HCT116 (cell line): ENCODE results near the gene HSF2BP.

Source experiments
- CEBPB ChIP-seq: IDR thresholded peaks from 2 replicates; pipeline ENCODE4 v1.6.1; 2012; ENCODE audit warnings: low read depth
- EGR1 ChIP-seq: IDR thresholded peaks from 2 replicates; pipeline ENCODE4 v1.6.1; 2012; ENCODE audit warnings: low read depth
- EZH2 ChIP-seq: fragments of 200-600 bp; sonication (generic); IDR thresholded peaks from 2 replicates; pipeline ENCODE4 v1.6.1; 2017; ENCODE audit warnings: antibody characterized with exemption, mixed run types
- MAX ChIP-seq: IDR thresholded peaks from 2 replicates; pipeline ENCODE4 v1.6.1; 2012
- POLR2A ChIP-seq: IDR thresholded peaks from 2 replicates; pipeline ENCODE4 v1.7.0; 2011; ENCODE audit warnings: borderline replicate concordance; ENCODE audit not compliant: insufficient read depth, insufficient read length; ENCODE audit errors: extremely low read depth
- POLR2AphosphoS5 ChIP-seq: IDR thresholded peaks from 2 replicates; pipeline ENCODE4 v1.6.1; 2011; ENCODE audit warnings: mild to moderate bottlenecking, low read depth, low read length, moderate library complexity
- RAD21 ChIP-seq: IDR thresholded peaks from 2 replicates; pipeline ENCODE4 v1.6.1; 2012; ENCODE audit warnings: low read depth, mild to moderate bottlenecking
- SIN3A ChIP-seq: IDR thresholded peaks from 2 replicates; pipeline ENCODE4 v1.6.1; 2012; ENCODE audit warnings: low read depth
- SP1 ChIP-seq: IDR thresholded peaks from 2 replicates; pipeline ENCODE4 v1.6.1; 2012; ENCODE audit warnings: low read depth
- YY1 ChIP-seq: IDR thresholded peaks from 2 replicates; pipeline ENCODE4 v1.6.1; 2011; ENCODE audit warnings: low read length, low read depth, moderate library complexity, mild to moderate bottlenecking; ENCODE audit not compliant: insufficient replicate concordance; ENCODE audit errors: extremely low read depth
- ZBTB33 ChIP-seq: IDR thresholded peaks from 2 replicates; pipeline ENCODE4 v1.6.1; 2011; ENCODE audit warnings: mild to moderate bottlenecking, low read length, moderate library complexity; ENCODE audit not compliant: insufficient replicate concordance; ENCODE audit errors: extremely low read depth
- TF ChIP-seq, protein P1 (sequence below), 3 experiments: fragments of 200-600 bp in 1 of 3; sonication (generic) in 1 of 3; IDR thresholded peaks in 2 of 3; conservative IDR thresholded peaks in 1 of 3; 2 replicates each; pipeline ENCODE4 v1.5.1; 2012 to 2017; ENCODE audit warnings: low read depth in 2 of 3, low read length in 2 of 3, antibody characterized with exemption in 1 of 3, borderline replicate concordance in 1 of 3, control low read depth in 1 of 3, mild to moderate bottlenecking in 1 of 3, mixed read lengths in 1 of 3, mixed run types in 1 of 3, moderate library complexity in 1 of 3; ENCODE audit not compliant: insufficient read depth in 1 of 3
- TF ChIP-seq, protein P2 (sequence below): IDR thresholded peaks from 2 replicates; pipeline ENCODE4 v1.6.1; 2012

DNA sequence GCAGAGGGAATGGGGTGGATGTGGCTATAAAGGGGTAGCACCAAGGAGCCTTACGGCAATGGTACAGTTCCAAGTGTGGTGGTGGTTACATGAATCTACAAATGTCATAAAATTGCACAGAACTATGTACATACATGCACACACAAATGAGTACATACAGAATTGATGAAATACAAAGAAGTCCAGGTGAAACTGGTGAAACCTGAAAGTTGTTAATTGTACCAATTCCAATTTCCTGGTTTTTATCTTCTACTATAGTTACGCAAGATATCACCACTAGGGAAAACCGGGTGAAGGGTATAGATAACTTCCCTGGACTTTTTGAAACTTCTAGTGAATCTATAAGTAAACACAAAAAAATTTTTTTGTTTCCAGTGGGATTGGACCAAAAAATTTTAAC is 18.9 kb downstream of the HSF2BP start:
- TF ChIP-seq, protein P1, sequence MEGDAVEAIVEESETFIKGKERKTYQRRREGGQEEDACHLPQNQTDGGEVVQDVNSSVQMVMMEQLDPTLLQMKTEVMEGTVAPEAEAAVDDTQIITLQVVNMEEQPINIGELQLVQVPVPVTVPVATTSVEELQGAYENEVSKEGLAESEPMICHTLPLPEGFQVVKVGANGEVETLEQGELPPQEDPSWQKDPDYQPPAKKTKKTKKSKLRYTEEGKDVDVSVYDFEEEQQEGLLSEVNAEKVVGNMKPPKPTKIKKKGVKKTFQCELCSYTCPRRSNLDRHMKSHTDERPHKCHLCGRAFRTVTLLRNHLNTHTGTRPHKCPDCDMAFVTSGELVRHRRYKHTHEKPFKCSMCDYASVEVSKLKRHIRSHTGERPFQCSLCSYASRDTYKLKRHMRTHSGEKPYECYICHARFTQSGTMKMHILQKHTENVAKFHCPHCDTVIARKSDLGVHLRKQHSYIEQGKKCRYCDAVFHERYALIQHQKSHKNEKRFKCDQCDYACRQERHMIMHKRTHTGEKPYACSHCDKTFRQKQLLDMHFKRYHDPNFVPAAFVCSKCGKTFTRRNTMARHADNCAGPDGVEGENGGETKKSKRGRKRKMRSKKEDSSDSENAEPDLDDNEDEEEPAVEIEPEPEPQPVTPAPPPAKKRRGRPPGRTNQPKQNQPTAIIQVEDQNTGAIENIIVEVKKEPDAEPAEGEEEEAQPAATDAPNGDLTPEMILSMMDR (IDR thresholded peaks at IDR 0.05 in 2 of 3, conservative IDR thresholded peaks at IDR 0.05 in 1 of 3; ENCODE audit: borderline replicate concordance in 1 of 3, insufficient read depth in 1 of 3, low read depth in 2 of 3, low read length in 2 of 3): 0 out of 6 replicates have a peak, but pooled peaks of 1 of the 3 experiments have one; percentile 14
- TF ChIP-seq, protein P2, sequence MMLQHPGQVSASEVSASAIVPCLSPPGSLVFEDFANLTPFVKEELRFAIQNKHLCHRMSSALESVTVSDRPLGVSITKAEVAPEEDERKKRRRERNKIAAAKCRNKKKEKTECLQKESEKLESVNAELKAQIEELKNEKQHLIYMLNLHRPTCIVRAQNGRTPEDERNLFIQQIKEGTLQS: no peak
- TF ChIP-seq YY1: no peak
- no peak for TF ChIP-seq EZH2
- TF ChIP-seq EGR1: no peak
- no peak for TF ChIP-seq SIN3A
- no peak for TF ChIP-seq POLR2AphosphoS5
- no peak for TF ChIP-seq RAD21
- no peak for TF ChIP-seq MAX
- no peak for TF ChIP-seq POLR2A
- TF ChIP-seq SP1: no peak
- TF ChIP-seq CEBPB: no peak
- no peak for TF ChIP-seq ZBTB33
